SK-N-SH (cell line): ENCODE data around the gene SPATA18.

Experiments
- EP300 ChIP-seq, 2 experiments: IDR thresholded peaks; 2 replicates each; pipeline versions ENCODE4 v1.4.0 to v1.6.1; 2012; ENCODE audit warnings: borderline replicate concordance in 1 of 2, low read depth in 1 of 2, low read length in 1 of 2
- EZH2phosphoT487 ChIP-seq: fragments of 200-600 bp; sonication (generic); IDR thresholded peaks from 2 replicates; pipeline ENCODE4 v1.6.1; 2017; ENCODE audit warnings: low read depth, mixed run types, mild to moderate bottlenecking, antibody characterized with exemption, moderate library complexity, borderline replicate concordance
- FOSL2 ChIP-seq: IDR thresholded peaks from 2 replicates; pipeline ENCODE4 v1.4.0; 2012; ENCODE audit warnings: low read depth, mild to moderate bottlenecking, moderate library complexity, borderline replicate concordance
- FOXJ3 ChIP-seq: sonication (generic); formaldehyde crosslinking; IDR thresholded peaks from 2 replicates; pipeline ENCODE4 v1.5.1; 2020; ENCODE audit warnings: mild to moderate bottlenecking, missing genetic modification reagents
- JUND ChIP-seq: IDR thresholded peaks from 2 replicates; pipeline ENCODE4 v1.4.0; 2012
- MXI1 ChIP-seq: IDR thresholded peaks from 2 replicates; pipeline ENCODE4 v1.6.1; 2012; ENCODE audit warnings: mild to moderate bottlenecking, low read depth, low read length, improper control_type of control experiment
- NFIC ChIP-seq: IDR thresholded peaks from 2 replicates; pipeline ENCODE4 v1.4.0; 2012; ENCODE audit warnings: borderline replicate concordance
- POLR2AphosphoS5 ChIP-seq: IDR thresholded peaks from 2 replicates; pipeline ENCODE4 v1.6.1; 2012; ENCODE audit warnings: low read depth, low read length
- TF ChIP-seq, protein P1 (sequence below): fragments of 200-600 bp; sonication (generic); IDR thresholded peaks from 2 replicates; pipeline ENCODE4 v1.6.1; 2017; ENCODE audit warnings: antibody characterized with exemption, mild to moderate bottlenecking, moderate library complexity
- TF ChIP-seq, protein P2 (sequence below): fragments of 150-350 bp; IDR thresholded peaks from 2 replicates; pipeline ENCODE4 v1.6.1; 2017; ENCODE audit warnings: antibody characterized with exemption, low read length, low read depth, borderline replicate concordance
- TF ChIP-seq, protein P3 (sequence below): IDR thresholded peaks from 2 replicates; pipeline ENCODE4 v1.4.0; 2012; ENCODE audit warnings: low read depth, borderline replicate concordance

DNA sequence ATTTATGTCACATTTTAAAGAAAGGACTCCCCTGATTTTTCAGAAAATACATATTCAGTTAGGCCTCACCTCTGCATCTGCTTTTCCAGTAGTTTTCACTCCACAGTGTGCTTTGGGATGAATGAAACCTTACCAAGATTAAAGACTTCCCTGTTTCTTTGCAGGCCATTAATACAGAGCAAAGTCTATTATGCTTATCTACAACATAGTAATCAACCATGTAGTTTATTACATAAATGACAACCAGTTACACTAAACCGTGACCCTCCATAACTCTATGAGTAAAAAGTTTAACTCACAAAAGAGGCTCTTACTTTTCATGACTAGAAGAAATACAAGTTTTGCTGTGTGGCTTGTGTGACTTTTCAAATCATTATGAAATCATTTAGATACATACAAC lies 33.3 kb upstream of the SPATA18 start:
- TF ChIP-seq FOSL2 (no peak), JUND (no peak), EP300 (IDR thresholded peaks at IDR 0.05; ENCODE audit: borderline replicate concordance in 1 of 2, low read depth in 1 of 2, low read length in 1 of 2) (no peak), NFIC (no peak), POLR2AphosphoS5 (no peak), EZH2phosphoT487 (no peak), MXI1 (no peak), FOXJ3 (CRISPR knock-in tag) (no peak)
- TF ChIP-seq, protein P1, sequence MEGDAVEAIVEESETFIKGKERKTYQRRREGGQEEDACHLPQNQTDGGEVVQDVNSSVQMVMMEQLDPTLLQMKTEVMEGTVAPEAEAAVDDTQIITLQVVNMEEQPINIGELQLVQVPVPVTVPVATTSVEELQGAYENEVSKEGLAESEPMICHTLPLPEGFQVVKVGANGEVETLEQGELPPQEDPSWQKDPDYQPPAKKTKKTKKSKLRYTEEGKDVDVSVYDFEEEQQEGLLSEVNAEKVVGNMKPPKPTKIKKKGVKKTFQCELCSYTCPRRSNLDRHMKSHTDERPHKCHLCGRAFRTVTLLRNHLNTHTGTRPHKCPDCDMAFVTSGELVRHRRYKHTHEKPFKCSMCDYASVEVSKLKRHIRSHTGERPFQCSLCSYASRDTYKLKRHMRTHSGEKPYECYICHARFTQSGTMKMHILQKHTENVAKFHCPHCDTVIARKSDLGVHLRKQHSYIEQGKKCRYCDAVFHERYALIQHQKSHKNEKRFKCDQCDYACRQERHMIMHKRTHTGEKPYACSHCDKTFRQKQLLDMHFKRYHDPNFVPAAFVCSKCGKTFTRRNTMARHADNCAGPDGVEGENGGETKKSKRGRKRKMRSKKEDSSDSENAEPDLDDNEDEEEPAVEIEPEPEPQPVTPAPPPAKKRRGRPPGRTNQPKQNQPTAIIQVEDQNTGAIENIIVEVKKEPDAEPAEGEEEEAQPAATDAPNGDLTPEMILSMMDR, result no peak
- TF ChIP-seq, protein P2, sequence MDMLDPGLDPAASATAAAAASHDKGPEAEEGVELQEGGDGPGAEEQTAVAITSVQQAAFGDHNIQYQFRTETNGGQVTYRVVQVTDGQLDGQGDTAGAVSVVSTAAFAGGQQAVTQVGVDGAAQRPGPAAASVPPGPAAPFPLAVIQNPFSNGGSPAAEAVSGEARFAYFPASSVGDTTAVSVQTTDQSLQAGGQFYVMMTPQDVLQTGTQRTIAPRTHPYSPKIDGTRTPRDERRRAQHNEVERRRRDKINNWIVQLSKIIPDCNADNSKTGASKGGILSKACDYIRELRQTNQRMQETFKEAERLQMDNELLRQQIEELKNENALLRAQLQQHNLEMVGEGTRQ, result no peak
- TF ChIP-seq, protein P3, sequence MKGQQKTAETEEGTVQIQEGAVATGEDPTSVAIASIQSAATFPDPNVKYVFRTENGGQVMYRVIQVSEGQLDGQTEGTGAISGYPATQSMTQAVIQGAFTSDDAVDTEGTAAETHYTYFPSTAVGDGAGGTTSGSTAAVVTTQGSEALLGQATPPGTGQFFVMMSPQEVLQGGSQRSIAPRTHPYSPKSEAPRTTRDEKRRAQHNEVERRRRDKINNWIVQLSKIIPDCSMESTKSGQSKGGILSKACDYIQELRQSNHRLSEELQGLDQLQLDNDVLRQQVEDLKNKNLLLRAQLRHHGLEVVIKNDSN, result no peak
